Measurements from ENCODE around the gene COX4I2.

- no peak for TF ChIP-seq POLR2A (IDR thresholded peaks at IDR 0.05)
- TF ChIP-seq CTCF (IDR thresholded peaks at IDR 0.05): no peak
Observed at GRCh38 chr20:31676609-31676989, 38.9 kb downstream of the COX4I2 start.
